Fibroblast of lung (primary cell): ENCODE results near the gene CCDC51. TPM values are rescaled to one million over a fixed set of nuclear protein-coding genes. Genes with fewer than 3 reads are reported as not detected.

Experiments used
- DNase-seq, 2 donors: peaks; one replicate each; pipeline versions ENCODE4 v3.0.0 to v3.0.0-alpha.2; 2010; ENCODE audit warnings: low read depth in 2 of 2
- H2AFZ ChIP-seq: 2 replicates; pipeline ENCODE4 v1.5.1; 2012; ENCODE audit warnings: low read length, control low read depth, inconsistent platforms
- H3K27ac ChIP-seq: 2 replicates; pipeline ENCODE4 v1.5.1; 2011; ENCODE audit warnings: low read length, control low read depth; ENCODE audit not compliant: insufficient read depth
- H3K27me3 ChIP-seq: 2 replicates; pipeline ENCODE4 v1.5.1; 2011; ENCODE audit warnings: mild to moderate bottlenecking, low read length; ENCODE audit not compliant: control insufficient read depth, insufficient read depth
- H3K36me3 ChIP-seq: 2 replicates; pipeline ENCODE4 v1.5.1; 2011; ENCODE audit warnings: low read length; ENCODE audit not compliant: control insufficient read depth, insufficient read depth
- H3K4me1 ChIP-seq: 2 replicates; pipeline ENCODE4 v1.5.1; 2011; ENCODE audit warnings: low read length; ENCODE audit not compliant: control insufficient read depth, insufficient read depth; ENCODE audit errors: extremely low read depth
- H3K4me2 ChIP-seq: 2 replicates; pipeline ENCODE4 v1.5.1; 2011; ENCODE audit warnings: low read length, control low read depth; ENCODE audit not compliant: insufficient read depth; ENCODE audit errors: extremely low read depth
- H3K4me3 ChIP-seq, 4 experiments: fragments of 200-600 bp in 1 of 4; sonication (generic) in 1 of 4; replicated peaks in 1 of 4; 2 replicates each; pipeline ENCODE4 v1.5.1; 2011 to 2016; ENCODE audit warnings: low read length in 4 of 4, low read depth in 3 of 4, mild to moderate bottlenecking in 3 of 4, control low read depth in 2 of 4, inconsistent platforms in 1 of 4, mixed read lengths in 1 of 4; ENCODE audit not compliant: insufficient read depth in 1 of 4; ENCODE audit errors: control extremely low read depth in 1 of 4
- H3K79me2 ChIP-seq: 2 replicates; pipeline ENCODE4 v1.5.1; 2012; ENCODE audit warnings: mild to moderate bottlenecking, low read length, inconsistent platforms; ENCODE audit not compliant: control insufficient read depth, insufficient read depth
- H3K9ac ChIP-seq: 2 replicates; pipeline ENCODE4 v1.5.1; 2011; ENCODE audit warnings: mild to moderate bottlenecking, low read length, control low read depth; ENCODE audit not compliant: insufficient read depth
- H3K9me3 ChIP-seq: 2 replicates; pipeline ENCODE4 v1.5.1; 2012; ENCODE audit warnings: low read depth, low read length; ENCODE audit not compliant: control insufficient read depth, insufficient read depth
- H4K20me1 ChIP-seq: 2 replicates; pipeline ENCODE4 v1.5.1; 2011; ENCODE audit warnings: low read length; ENCODE audit not compliant: control insufficient read depth, insufficient read depth; ENCODE audit errors: extremely low read depth
- CTCF ChIP-seq, 2 donors: IDR thresholded peaks in 1 of 2; conservative IDR thresholded peaks in 1 of 2; 1 replicate in 1 of 2; 2 replicates in 1 of 2; pipeline ENCODE4 v1.5.1; 2011 to 2012; ENCODE audit warnings: low read length in 2 of 2, control low read depth in 1 of 2, inconsistent platforms in 1 of 2, low read depth in 1 of 2, mild to moderate bottlenecking in 1 of 2
- EZH2 ChIP-seq: IDR thresholded peaks from 2 replicates; pipeline ENCODE4 v1.5.1; 2012; ENCODE audit warnings: low read length, control low read depth, mild to moderate bottlenecking; ENCODE audit errors: missing control alignments
- polyA plus RNA-seq, 2 donors: library from polyadenylated mRNA; depleted of rRNA in 1 of 2; stranded (reverse) in 1 of 2; unstranded in 1 of 2; fragments of >200 nt; gene quantifications; 2 replicates each; pipeline ENCODE4 v1.2.1, GENCODE V29; 2011 to 2012; ENCODE audit warnings: missing spikeins in 1 of 2
- total RNA-seq: library from RNA; depleted of rRNA; stranded (reverse); fragments of >200 nt; gene quantifications from 2 replicates; pipeline ENCODE4 v1.2.1, GENCODE V29; 2014

CCDC51 gene
- total and polyA plus RNA-seq, 2 donors (not counting 1 experiment from before 2014, with no cell fraction given), result 11.9 to 27.2 TPM

- no peak overlapping the region for H3K4me2 ChIP-seq
- no peaks in the 10 kb centered on the region for H3K27me3 ChIP-seq
- H3K4me1 ChIP-seq, result no peaks in the 10 kb centered on the region
- peaks cover 10% of the 10 kb centered on the region for H3K36me3 ChIP-seq
- H3K27ac ChIP-seq, result no peak overlapping the region
- H3K9me3 ChIP-seq, result no peaks in the 10 kb centered on the region
- H4K20me1 ChIP-seq, result no peaks in the 10 kb centered on the region
- no peaks in the 10 kb centered on the region for H3K79me2 ChIP-seq
- no peak for DNase-seq
- no peak overlapping the region for H3K4me3 ChIP-seq
- H2AFZ ChIP-seq, result no peak overlapping the region
- no peak for TF ChIP-seq EZH2
- no peak for TF ChIP-seq CTCF (conservative IDR thresholded peaks at IDR 0.05 in 1 of 2, IDR thresholded peaks at IDR 0.05 in 1 of 2; ENCODE audit: low read depth in 1 of 2, low read length in 2 of 2)
- H3K9ac ChIP-seq, result no peak overlapping the region
Observed at GRCh38 chr3:48419149-48419548, 20.8 kb downstream of the CCDC51 start.

GRCh38 chr3:48418651-48419050 lies 21.3 kb downstream of the CCDC51 start:
- H3K27me3 ChIP-seq, result no peaks in the 10 kb centered on the region
- H3K4me1 ChIP-seq, result no peaks in the 10 kb centered on the region
- no peak for DNase-seq
- no peak overlapping the region for H3K27ac ChIP-seq
- TF ChIP-seq EZH2, result no peak
- TF ChIP-seq CTCF (conservative IDR thresholded peaks at IDR 0.05 in 1 of 2, IDR thresholded peaks at IDR 0.05 in 1 of 2; ENCODE audit: low read depth in 1 of 2, low read length in 2 of 2), result no peak
- no peaks in the 10 kb centered on the region for H3K79me2 ChIP-seq
- H3K4me3 ChIP-seq, result no peak overlapping the region
- no peak overlapping the region for H2AFZ ChIP-seq
- H4K20me1 ChIP-seq, result no peaks in the 10 kb centered on the region
- no peaks in the 10 kb centered on the region for H3K9me3 ChIP-seq
- H3K36me3 ChIP-seq, result peaks cover 10% of the 10 kb centered on the region
- no peak overlapping the region for H3K4me2 ChIP-seq
- no peak overlapping the region for H3K9ac ChIP-seq

- Histone ChIP-seq H3K4me3 (no peak overlapping the region), H3K9me3 (no peaks in the 10 kb centered on the region), H2AFZ (no peak overlapping the region), H3K79me2 (no peaks in the 10 kb centered on the region), H3K27me3 (no peaks in the 10 kb centered on the region), H3K27ac (no peak overlapping the region), H3K4me1 (no peaks in the 10 kb centered on the region), H4K20me1 (no peaks in the 10 kb centered on the region), H3K9ac (no peak overlapping the region), H3K4me2 (no peak overlapping the region), H3K36me3 (peaks cover 10% of the 10 kb centered on the region)
- no peak for DNase-seq
- TF ChIP-seq EZH2 (no peak), CTCF (conservative IDR thresholded peaks at IDR 0.05 in 1 of 2, IDR thresholded peaks at IDR 0.05 in 1 of 2; ENCODE audit: low read depth in 1 of 2, low read length in 2 of 2) (no peak)
Observed at GRCh38 chr3:48418140-48418539, 21.8 kb downstream of the CCDC51 start.
